ENCODE data around the gene OTUD5.
A peak's percentile ranks its signal among the peaks of the same experiment; 100 is the strongest.

DNA sequence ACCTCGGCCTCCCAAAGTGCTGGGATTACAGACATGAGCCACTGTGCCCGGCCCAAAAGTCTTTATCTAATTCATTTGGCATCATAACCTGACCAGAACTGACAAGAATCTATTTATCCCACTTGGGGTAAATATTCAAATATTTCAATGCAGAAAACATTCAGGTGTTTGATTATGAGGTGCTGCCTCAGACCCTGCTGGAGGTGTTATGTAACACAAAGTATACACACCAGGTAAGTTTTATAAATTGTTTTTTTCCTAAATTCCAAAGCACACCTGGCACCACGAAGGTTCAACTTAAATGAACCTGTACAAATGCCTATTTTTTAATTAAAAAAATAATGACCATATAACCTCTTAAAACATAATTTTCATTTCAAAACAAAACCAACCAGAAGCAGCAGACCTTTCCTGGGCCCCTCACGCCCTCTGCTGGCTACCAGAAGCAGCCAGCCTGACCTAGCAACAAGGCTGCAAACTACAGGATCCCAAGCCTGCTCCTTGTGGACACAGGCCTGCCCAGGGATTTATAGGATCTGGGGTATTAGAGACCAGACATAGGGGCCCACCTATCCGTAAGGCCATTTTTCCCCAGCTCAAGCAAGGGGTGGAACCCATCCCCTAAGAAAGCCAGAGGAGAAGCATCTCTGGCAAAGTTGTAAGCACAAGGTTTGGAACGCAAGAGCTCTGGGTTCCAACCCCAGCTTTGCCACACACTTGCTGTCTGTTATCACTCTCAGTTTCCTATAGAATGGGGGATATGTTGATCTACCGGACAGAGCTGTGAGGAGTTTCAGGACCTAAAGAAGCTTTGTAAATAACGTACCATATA, 11.7 kb downstream of the OTUD5 start:
- TF ChIP-seq CTCF (IDR thresholded peaks at IDR 0.05) (peak in 1 of 3 experiments; percentile 53), POLR2A (IDR thresholded peaks at IDR 0.05) (no peak)
